ENCODE measurements around the gene SOWAHA. TPM values are rescaled to one million over a fixed set of nuclear protein-coding genes. Genes with fewer than 3 reads are reported as not detected.

SOWAHA gene
- polyA plus RNA-seq, 3 donors = 0.11 to 1.5 (median 0.74) TPM

DNA sequence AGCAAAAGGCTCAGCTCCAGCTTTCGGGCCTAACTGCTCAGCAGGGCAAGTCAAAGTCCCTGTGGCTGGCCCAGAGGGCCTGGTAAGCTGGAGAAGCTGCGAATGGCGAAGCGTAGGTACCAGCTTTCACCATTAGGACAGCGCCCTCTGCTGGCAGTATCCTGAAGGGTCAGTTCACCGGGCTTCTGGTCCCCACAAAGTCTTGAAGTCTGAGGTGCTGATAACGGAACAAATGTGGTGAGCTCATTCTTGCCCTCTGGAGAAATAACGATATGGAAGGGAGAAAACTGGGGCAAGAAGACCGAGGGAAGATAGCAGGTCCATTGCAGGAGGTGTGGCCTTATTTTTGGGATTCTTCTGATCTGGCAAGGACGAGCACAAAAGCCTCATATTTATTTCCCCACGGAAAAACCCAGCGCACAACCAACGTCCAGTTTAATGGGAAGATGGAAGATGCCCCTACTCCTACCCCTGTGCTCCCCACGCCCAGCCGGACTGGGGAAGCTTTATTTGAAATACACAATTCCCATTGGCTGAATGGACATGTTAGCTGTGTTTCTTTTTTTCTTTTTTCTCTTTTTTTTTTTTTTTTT is 7.2 kb downstream of the SOWAHA start:
- WGBS, 3 donors = 17 to 27% (median 20%) methylated on average over 15 of the region's 15 CpGs
- no peak overlapping the region for H3K27ac ChIP-seq (ENCODE audit: low read depth, low read length)

DNA sequence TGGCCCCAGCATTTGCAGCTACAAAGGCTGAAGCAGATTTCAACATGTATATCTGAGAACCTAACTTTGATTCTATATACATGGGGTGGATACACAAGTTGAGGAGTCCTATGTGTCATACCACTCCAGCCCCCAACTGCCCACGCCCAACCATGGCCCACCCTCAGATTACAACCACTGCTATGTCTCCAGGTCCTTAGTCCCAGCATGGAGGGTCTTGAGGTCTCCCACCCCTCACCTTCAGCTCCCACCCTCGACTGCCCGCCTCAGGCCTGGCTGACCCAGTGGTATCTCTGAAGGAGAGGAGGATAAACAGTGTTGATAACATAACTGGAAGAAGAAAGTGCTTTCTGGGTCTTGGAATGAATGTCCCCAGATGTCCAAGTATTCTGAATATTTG is 8.2 kb downstream of the SOWAHA start:
- H3K27ac ChIP-seq (ENCODE audit: low read depth, low read length) = no peak overlapping the region
- WGBS, 3 donors = 73 to 93% (median 85%) methylated on average over 3 of the region's 3 CpGs

DNA sequence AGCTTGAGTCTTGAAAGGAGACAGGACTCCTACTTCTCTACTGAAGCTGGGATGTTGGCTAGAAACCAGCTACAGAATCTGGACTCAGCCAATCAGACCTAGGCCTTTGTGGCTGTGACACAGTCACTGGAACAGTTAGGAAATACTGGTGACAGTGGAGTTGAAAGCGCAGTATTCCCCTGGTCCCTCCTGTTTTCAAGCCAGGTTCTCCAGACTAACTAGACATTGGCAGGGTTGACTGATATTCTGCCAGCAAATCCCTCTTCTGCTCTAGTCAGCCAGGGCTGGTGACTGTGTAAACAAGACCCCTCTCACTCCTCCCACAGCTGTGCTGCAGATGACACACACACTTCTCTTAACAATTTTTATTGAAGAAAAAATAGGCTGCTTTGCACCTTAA is 8.7 kb downstream of the SOWAHA start:
- H3K27ac ChIP-seq (ENCODE audit: low read depth, low read length) = no peak overlapping the region
- 74 to 88% (median 80%) methylated on average over 1 of the region's 1 CpG for WGBS, 3 donors

- H3K27ac ChIP-seq (ENCODE audit: low read depth, low read length) = no peak overlapping the region
- 22 to 42% (median 35%) methylated on average over 65 to 68 of the region's 68 CpGs for WGBS, 3 donors
These were observed 9.8 kb downstream of the SOWAHA start for GRCh38 chr5:132822650-132823480.

DNA sequence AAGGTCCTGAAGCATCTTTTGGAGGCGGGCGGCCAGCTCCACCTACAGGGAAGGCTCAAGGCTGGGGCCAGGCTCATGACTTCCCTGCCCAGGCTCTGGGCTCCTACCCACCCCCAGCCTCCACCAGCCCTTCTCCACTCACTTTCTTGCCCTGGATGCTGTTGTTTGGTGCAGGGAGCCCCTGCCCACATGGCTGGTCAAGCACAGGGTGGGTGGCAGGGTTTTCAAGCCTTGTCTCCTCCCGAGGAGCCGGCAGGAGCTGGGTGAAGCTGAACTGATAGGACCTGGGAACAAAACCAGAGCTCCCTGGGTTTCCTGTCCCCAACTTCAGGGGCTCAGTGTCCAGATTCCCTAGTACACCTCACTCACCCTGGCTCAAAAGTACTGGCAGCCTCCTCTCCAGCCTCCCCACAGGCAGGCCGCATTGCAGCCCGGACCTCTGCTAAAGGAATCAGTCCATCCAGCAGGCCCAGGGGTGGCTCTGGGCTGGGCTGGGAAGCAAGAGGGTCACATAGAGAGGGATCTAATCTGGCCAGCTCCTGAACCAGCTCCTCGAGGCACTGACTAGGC is 10.5 kb downstream of the SOWAHA start:
- no peak overlapping the region for H3K27ac ChIP-seq (ENCODE audit: low read depth, low read length)
- WGBS, 3 donors = 82 to 89% (median 85%) methylated on average over 6 to 7 of the region's 7 CpGs

DNA sequence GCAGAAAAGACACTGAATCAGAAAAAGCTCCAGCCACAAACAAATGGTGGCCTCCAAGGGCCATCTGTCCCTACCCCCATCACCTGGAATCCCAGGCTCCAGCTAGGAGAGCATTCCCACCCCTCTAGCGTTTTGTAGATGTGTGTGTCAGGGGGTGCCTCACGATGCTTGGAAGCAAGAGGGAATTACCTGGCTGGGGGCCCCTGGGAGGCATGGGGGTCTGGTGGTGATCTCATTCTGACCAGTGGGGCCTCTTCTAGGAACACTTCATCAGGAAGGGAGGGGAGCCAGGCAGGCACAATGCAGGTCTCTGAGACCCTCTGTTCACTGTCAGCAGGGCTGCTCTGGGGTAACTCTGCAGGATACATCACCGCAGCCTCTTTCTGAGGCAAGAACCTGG is 11.3 kb downstream of the SOWAHA start:
- 87 to 94% (median 88%) methylated on average over 3 of the region's 3 CpGs for WGBS, 3 donors
- no peak overlapping the region for H3K27ac ChIP-seq (ENCODE audit: low read depth, low read length)

GRCh38 chr5:132825033-132825833 is 12.1 kb downstream of the SOWAHA start:
- 58 to 81% (median 66%) methylated on average over 35 to 71 of the region's 71 CpGs for WGBS, 3 donors
- H3K27ac ChIP-seq (ENCODE audit: low read depth, low read length) = no peak overlapping the region

- H3K27ac ChIP-seq (ENCODE audit: low read depth, low read length) = no peak overlapping the region
These were observed 12.8 kb downstream of the SOWAHA start for GRCh38 chr5:132825834-132826391.

DNA sequence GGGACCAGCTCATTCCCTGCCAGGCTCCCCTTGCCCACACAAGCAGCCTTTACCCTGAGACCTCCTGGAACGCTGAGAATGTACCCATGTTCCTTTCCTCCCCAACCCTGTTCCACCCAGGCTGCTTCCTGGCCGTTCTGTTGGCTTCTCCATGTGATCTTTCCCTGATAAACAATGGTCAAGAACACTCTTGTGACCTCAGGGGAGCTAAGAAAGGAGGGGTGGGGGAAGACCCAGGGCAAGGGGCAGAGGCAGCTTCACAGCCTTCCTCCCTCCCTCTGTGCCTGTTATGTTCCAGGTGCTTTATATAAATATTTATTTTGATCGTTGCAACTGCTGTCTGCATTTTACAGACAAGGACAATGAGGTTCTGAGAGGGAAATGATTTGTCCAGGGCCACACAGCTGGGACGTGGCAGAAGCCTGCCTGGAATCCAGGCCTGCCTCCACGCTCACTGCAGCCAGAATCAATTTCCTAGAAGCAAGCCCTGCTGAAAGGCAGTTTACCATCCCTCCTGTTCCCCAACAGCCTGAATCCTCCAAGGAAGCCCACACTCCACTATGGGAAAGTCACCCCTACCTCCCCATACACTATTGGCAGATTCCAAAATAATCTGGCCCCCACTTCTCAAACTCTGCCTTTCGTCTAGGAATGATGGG is 13.5 kb downstream of the SOWAHA start:
- H3K27ac ChIP-seq (ENCODE audit: low read depth, low read length) = no peak overlapping the region
- 71 to 76% (median 72%) methylated on average over 6 of the region's 6 CpGs for WGBS, 3 donors

More at GRCh38 chr5:132825834-132826391, 12.8 kb downstream of the SOWAHA start:
- WGBS, 3 donors = 45 to 76% (median 58%) methylated on average over 27 to 43 of the region's 43 CpGs

DNA sequence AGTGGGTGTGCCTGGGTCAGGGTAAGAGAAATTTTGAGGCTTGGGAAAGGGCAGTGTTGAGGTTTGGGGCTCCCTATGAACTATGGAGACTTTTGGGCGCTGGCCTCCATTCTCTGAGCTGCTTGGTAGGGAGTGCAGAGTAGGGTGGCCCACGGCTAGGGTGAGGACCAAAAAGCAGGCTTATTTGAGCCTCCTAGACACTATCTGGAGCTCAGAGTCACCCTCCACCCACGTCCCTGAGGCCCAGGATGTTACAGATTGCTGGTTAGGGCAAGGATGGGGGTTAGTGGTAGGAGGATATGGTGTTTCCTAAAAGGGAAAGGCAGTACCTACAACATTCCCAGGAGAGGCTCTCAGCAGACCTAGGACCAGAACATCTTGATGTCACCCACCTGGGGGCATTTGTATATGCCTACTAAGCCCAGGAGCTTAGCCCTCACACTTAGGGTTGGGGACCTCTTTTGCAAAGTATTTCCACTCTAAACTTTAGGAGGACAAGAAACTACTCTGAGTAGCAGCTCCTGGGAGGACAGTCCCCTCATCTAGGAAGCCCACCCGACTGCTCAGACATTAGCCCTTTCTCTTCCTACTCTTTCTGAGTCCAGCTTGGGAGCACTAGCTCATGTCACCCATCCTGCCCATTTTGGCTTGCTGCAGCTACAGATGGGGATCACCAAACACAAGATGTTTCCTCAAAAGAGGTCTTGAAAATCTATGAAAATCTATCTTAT is 15.0 kb downstream of the SOWAHA start:
- 88 to 94% (median 92%) methylated on average over 4 of the region's 4 CpGs for WGBS, 3 donors

DNA sequence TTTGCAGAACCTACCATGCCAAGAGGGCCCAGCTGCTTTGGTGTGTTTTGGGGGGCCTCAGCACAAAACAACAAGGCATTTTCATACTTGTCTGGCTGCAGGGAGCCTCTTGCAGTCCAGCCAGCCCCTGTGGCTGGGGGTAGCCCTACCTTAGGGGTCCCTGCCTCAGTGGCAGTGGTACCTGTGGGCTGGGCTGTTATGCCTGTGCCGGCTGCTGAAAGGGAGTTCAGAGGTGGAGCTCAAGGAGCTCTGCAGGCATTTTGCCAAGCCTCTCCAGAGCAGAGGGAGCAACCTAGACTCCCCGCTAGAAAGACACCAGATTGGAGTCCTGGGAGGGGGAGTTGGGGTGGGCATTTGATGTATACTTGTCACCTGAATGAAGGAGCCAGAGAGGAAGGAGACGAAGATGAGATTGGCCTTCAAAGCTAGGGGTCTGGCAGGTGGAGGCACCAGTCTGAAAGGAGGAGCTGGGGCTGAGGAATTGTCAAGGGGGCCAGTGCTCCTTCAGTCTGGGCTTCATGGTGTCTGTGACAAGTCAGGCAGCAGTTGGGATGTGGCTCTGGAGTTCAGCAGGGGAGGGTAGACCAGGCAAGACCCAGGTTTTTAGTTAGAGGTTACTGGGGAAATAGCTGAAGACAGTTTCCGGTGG is 15.9 kb downstream of the SOWAHA start:
- 58 to 73% (median 69%) methylated on average over 4 of the region's 4 CpGs for WGBS, 3 donors
- H3K27ac ChIP-seq (ENCODE audit: low read depth, low read length) = no peak overlapping the region

More for the DNA sequence above, 15.0 kb downstream of the SOWAHA start:
- no peak overlapping the region for H3K27ac ChIP-seq (ENCODE audit: low read depth, low read length)

DNA sequence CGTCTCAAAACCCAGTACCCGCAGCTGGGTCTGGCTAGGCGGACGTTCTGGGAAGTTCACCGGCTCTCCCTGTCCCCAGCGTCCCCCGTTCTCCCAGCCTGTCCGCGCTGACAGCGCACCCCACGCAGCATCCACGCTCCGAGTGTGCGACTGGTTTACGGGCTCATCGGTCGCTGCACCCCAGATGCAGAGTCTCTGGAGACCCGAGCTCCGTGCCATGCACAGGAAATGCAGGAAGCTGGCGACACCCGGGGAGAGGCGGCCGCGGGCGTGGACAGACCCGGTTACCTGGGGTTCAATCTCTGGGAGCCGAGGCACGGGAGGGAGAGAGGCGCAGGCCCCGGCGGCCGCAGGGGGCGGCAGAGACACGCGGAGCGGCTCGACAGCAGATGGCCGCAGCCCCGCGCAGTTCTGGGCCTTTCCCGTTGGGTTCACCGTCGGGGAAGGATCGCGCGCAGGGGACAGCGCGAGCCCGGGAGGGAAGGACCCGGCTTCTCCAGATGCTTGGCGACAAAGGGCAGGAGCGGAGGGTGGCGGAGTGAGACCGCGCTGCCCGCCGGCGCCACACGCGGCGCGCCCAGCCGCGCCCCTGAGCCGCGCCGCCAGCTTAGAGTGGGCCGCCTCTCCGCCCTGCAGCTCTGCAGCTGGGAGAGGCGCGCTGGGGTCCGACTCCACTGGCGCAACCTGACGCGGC is 16.8 kb downstream of the SOWAHA start:
- WGBS, 3 donors = 1 to 3% (median 2%) methylated on average over 57 to 75 of the region's 75 CpGs
- H3K27ac ChIP-seq (ENCODE audit: low read depth, low read length) = no peak overlapping the region

DNA sequence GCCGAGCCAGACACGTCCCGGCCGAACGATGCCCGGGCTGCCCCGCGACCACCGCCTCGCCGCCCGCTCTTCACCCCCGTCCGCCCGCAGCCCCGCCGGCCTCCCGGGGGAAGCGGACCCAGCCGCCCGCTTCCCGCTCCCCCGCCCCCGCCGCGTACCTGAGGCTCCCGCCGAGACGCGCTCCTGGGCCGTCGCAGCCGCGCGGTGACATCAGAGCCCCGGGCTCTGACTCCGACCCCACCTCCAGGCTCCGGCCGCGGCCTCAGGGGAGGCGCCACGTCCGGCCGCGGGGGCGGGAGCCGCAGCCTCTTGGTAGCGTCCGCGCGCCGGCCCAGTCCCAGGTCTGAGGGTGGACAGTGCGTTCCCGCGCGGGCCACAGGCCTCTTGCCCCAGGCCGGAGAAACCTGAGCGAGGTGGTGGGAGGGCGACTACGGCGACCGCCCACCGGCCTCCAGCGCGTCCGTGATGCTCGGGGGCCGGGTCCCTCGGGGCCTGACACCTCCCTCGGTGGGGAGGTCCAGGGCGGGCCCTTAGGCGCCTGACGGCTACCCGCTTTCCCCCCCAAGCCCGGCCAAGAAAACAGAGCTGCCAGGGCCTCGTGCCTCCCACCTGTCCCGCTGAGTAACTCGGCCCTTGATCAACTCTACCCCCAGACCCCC is 17.5 kb downstream of the SOWAHA start, which contains the start of gene SHROOM1:
TSS of gene SHROOM1 (minus strand) at position 212 of the 659 bp plus-strand sequence. CDS start 4,507 bp downstream, outside the sequence.
- no peak within 1 kb of the TSS for H3K27ac ChIP-seq (ENCODE audit: low read depth, low read length)

GRCh38 chr5:132831095-132831860 is 18.2 kb downstream of the SOWAHA start:
- WGBS, 3 donors = 80 to 91% (median 87%) methylated on average over 15 of the region's 15 CpGs
- no peak overlapping the region for H3K27ac ChIP-seq (ENCODE audit: low read depth, low read length)

More for the DNA sequence above, 17.5 kb downstream of the SOWAHA start, which contains the start of gene SHROOM1:
- 3 to 5% (median 4%) methylated on average over 48 to 78 of the region's 78 CpGs for WGBS, 3 donors

- no peak overlapping the region for H3K27ac ChIP-seq (ENCODE audit: low read depth, low read length)
- WGBS, 3 donors = 89 to 91% (median 90%) methylated on average over 5 of the region's 5 CpGs
These were observed 19.5 kb downstream of the SOWAHA start for GRCh38 chr5:132832612-132833011.

Data from adipose tissue (tissue), 3 donors.